ENCODE data around the gene TMEM235. TPM values are rescaled to one million over a fixed set of nuclear protein-coding genes. Genes with fewer than 3 reads are reported as not detected.

TMEM235 gene
- polyA plus RNA-seq, 1 of the 3 experiments (the other 2 are of a cell fraction), result not detected

GRCh38 chr17:78236362-78237127 is 5.1 kb downstream of the TMEM235 start:
- CTCF ChIA-PET, result interaction anchor here (0.8 to 6.4 kb wide), 7 partner anchors 10 to 186 kb away, joined by 3 to 95 read pairs (median 7); no protein-coding TSS in a partner anchor
- no peaks in the 10 kb centered on the region for H4K20me1 ChIP-seq (ENCODE audit: insufficient read depth)
- H2AFZ ChIP-seq (ENCODE audit: low read depth), result no peak overlapping the region
- POLR2A ChIA-PET, result interaction anchor here (1.3 to 2.1 kb wide), 2 partner anchors 11 to 17 kb away, joined by 3 to 16 read pairs; no protein-coding TSS in a partner anchor
- H3K9me3 ChIP-seq, result no peaks in the 10 kb centered on the region
- 79% methylated on average over 18 of the region's 20 CpGs for whole genome bisulfite sequencing (ENCODE audit: low lambda C conversion rate)
- no peak overlapping the region for H3K4me3 ChIP-seq (ENCODE audit: low read depth in 2 of 2, low read length in 1 of 2)
- H3K9ac ChIP-seq, result no peak overlapping the region
- H3K4me1 ChIP-seq (ENCODE audit: control insufficient read depth in 1 of 2, insufficient read depth in 2 of 2, low read depth in 1 of 2, low read length in 1 of 2), result peaks cover 0 to 33% of the 10 kb centered on the region in 2 experiments; a peak in 1 of 4 replicates
- H3K4me2 ChIP-seq, result no peak overlapping the region
- no peaks in the 10 kb centered on the region for H3K79me2 ChIP-seq (ENCODE audit: insufficient read depth)
- H3K9me2 ChIP-seq, result no peaks in the 10 kb centered on the region
- DNase-seq, result no peak
- H3K27me3 ChIP-seq (ENCODE audit: insufficient read depth), result peaks cover 11% of the 10 kb centered on the region
- TF ChIP-seq TCF12 (IDR thresholded peaks at IDR 0.05), result no peak
- TF ChIP-seq PBX3 (IDR thresholded peaks at IDR 0.05), result no peak
- no peak for TF ChIP-seq FOSL2 (IDR thresholded peaks at IDR 0.05; ENCODE audit: borderline replicate concordance, low read depth)
- no peak for TF ChIP-seq IRF3 (IDR thresholded peaks at IDR 0.05; ENCODE audit: low read depth, low read length)
- TF ChIP-seq NFIC (IDR thresholded peaks at IDR 0.05; ENCODE audit: borderline replicate concordance), result no peak
- no peak for TF ChIP-seq GABPA (IDR thresholded peaks at IDR 0.05; ENCODE audit: low read depth)
- TF ChIP-seq SMC3 (IDR thresholded peaks at IDR 0.05; ENCODE audit: low read depth, low read length), result no peak
- no peak for TF ChIP-seq USF2 (IDR thresholded peaks at IDR 0.05; ENCODE audit: borderline replicate concordance, low read depth, low read length)
- no peak for TF ChIP-seq TEAD4 (IDR thresholded peaks at IDR 0.05; ENCODE audit: borderline replicate concordance, insufficient read depth)
- no peak for TF ChIP-seq MEF2A (IDR thresholded peaks at IDR 0.05; ENCODE audit: borderline replicate concordance, low read depth)
- TF ChIP-seq YY1 (IDR thresholded peaks at IDR 0.05; ENCODE audit: low read depth), result no peak
- no peak for TF ChIP-seq RXRA (IDR thresholded peaks at IDR 0.05; ENCODE audit: borderline replicate concordance, low read depth)
- no peak for TF ChIP-seq FOXJ3 (CRISPR knock-in tag; IDR thresholded peaks at IDR 0.05)
- TF ChIP-seq MAX (IDR thresholded peaks at IDR 0.05; ENCODE audit: low read depth), result no peak
- no peak for TF ChIP-seq REST (IDR thresholded peaks at IDR 0.05; ENCODE audit: low read depth, low read length)
- TF ChIP-seq EZH2phosphoT487 (IDR thresholded peaks at IDR 0.05; ENCODE audit: borderline replicate concordance, low read depth), result no peak
- TF ChIP-seq CHD2 (IDR thresholded peaks at IDR 0.05; ENCODE audit: low read length, partially characterized antibody), result no peak
- H3K27ac ChIP-seq (ENCODE audit: low read depth in 2 of 2, low read length in 1 of 2), result peak overlapping the region in 1 of 2 experiments; percentile 80; a peak in 1 of 4 replicates
- H3F3A ChIP-seq (replicated peaks; ENCODE audit: insufficient read depth), result no peaks in the 10 kb centered on the region
- H3K36me3 ChIP-seq (replicated peaks in 1 of 2; ENCODE audit: control insufficient read depth in 1 of 2, insufficient read depth in 2 of 2, low read length in 1 of 2), result no peaks in the 10 kb centered on the region

Measured in SK-N-SH (cell line).